GM04504 (cell line): ENCODE results near the gene ZFP91.

Experiments used
- DNase-seq: peaks from one replicate; pipeline ENCODE4 v3.0.0-alpha.2; 2012; ENCODE audit warnings: low read depth

ZFP91 gene

GRCh38 chr11:58629857-58630256 is 51.0 kb downstream of the ZFP91 start:
- peak; percentile 17 for DNase-seq

DNA sequence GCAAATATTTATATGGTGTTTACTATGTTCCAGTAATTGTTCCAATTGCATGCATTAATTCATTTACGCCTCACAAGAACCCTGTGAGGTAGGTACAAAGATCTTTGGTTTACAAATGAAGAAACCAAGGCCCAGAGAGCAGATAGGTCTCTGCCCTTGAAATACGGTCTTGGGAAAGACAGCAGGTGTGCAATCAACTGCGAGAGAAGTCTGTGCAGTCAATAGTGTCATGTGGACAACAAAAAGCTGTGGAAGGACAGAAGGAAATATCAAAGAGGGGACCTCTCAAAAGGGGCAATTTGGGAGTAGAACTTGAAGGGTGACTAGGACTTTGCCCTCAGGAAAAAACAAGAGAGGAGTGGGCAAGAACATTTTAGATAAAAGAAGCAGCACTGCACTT is 52.5 kb downstream of the ZFP91 start:
- DNase-seq = no peak

- DNase-seq = no peak
Measured at GRCh38 chr11:58632510-58632909, 53.6 kb downstream of the ZFP91 start.

GRCh38 chr11:58636587-58636986 is 57.7 kb downstream of the ZFP91 start:
- DNase-seq = no peak

DNA sequence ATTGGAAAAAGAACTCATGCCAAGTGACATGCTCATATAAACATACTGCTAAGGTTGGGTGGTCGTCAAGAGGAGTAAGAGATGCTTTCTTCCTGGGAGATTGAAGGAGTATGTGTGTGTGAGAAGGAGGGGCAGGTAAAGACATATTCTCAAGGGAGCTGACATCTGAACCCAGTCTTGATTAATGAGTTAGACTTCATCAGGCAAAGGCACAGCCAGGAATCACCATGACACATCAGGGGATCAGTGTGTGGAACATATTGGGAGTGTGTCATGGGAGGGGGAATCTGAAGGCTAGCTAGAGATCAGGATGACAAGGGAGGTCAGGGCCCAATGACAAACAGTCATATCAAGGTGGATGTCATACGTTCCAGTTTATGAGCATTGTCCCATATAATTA is 58.5 kb downstream of the ZFP91 start:
- DNase-seq = no peak

DNA sequence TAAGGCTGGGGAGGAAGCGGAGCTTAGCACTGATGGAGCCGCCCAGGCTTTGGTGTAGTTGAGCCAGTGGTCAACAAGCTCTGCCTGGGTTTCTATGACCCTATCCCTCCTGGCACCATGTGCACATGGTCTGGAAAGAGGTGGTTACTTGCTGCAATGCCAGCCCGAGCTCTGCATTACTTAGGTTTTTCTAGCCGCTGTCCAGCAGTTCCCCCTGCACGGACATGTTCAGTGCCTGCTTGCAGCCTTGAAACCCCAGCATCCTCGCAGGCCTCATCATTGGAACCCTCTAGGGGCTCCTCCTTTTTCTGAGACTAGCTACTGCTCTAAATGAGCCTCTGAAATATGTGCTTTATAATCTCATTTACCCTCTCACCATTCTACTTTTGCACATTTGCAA is 60.2 kb downstream of the ZFP91 start:
- no peak for DNase-seq

GRCh38 chr11:58639669-58640068 is 60.8 kb downstream of the ZFP91 start:
- DNase-seq = no peak

DNA sequence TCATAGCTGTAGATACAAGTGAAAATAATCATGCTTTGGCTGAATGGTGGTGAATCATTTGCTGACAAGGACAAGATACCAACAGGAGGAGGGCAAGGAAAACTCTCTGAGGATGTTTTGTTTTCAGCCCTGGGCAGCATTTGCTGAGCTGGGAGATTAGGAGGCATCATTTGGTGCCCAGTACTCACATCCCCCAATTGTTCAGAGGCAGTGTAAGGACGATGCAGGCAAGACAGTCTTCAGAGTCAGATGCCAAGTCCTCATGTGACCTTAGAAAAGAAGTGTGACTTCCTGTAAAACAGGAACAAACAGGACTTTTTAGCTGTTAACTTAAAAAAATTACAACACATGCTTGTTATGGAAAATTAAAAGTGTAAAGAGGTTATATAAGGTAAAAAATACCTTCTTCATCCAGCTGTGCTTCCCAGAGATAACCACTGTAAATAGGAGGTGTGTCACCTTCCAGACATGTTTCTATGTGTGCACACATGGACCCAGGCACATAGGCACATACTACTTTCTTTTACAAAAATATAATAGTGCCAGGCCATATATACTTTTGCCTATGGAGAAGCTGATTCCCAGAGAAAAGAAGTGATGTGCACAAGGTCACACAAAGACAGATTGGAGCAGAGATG is 61.6 kb downstream of the ZFP91 start:
- no peak for DNase-seq

DNA sequence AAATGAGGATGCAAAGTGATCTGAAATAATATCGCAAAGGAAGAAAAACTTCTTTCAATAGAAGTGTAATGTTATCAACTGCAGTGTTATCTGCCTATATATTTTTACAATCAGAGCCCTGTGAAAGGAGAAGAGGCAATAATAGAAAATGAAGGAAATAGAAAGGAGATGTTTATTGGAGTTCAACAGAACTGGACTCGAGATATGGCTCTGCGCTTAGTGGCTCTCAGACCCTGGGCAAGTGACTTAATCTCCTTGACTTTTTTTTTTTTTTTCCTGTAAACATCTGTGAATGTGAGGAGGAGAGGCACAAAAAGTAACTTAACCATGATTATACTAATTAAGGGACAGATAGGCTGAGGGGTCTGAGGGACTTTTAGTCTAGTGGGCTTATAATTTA is 62.5 kb downstream of the ZFP91 start:
- DNase-seq = no peak

DNA sequence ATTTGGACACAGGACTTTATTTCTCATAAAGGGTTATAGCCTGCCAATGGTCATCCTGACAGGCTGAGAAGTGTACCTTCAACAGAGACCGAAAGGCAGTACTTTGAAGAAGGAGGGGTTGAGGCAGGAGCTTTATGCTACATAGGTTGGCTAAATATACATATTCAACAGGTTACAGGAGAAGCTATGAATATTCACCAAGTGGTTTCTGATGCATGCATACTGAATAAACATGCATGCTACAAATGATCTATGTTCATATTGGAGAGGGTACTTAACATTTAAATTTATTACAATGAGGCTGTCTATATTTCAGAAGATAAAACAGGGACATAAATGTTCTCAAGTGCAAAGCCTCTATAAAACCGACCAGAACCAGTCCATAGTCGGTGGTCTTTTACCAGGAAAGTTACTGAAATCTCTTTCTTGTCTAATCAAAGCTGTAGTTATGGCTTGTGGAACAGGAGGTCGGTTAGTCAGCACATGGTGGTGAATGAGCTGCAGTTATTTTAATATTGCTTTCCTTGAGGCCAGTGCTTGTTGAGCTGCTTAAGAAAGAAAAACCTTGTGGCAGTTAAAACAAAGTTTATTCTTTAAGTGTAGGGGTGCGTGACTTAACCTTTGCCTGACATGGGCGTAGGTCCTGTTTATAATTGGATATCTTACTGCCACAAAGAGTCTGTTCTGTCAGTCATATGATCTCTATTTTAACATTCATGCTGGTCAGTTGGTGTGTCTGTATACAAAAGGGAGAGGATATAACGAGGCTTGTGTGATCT is 63.1 kb downstream of the ZFP91 start:
- DNase-seq = no peak

DNA sequence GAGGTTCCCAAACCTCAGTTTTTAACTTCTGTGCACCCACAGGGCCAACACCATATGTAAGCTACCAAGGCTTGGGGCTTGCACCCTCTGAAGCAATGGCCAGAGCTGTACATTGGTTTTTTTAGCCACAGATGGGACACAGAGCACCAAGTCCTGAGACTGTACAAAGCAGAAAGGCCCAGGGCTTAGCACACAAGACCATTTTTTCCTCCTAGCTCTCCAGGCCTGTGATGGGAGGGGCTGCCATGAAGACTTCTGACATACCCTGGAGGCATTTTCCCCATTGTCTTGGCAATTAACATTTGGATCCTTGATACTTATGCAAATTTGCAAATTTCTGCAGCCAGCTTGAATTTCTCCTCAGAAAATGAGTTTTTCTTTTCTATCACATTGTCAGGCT is 67.0 kb downstream of the ZFP91 start:
- DNase-seq = no peak

GRCh38 chr11:58647141-58647699 is 68.4 kb downstream of the ZFP91 start:
- no peak for DNase-seq

DNA sequence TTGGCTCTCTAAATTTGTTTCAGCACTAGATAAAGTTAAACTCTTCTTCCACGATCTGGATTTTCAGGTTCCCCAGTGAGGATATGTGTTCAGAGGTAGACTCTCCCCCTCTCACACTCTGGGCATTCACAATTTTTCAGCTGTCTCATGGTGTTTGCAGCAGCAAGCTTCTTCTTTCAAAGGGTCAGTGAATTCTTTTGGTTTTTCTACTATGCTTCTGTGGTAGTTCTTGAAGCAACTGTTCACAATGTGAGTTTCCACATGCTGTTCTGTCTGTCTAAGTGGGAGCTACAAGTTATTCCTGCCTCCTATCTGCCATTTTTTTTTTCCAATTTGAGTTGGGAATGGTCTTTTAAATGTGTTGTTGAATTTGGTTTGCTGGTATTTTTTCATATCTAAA is 69.0 kb downstream of the ZFP91 start:
- DNase-seq = no peak

DNA sequence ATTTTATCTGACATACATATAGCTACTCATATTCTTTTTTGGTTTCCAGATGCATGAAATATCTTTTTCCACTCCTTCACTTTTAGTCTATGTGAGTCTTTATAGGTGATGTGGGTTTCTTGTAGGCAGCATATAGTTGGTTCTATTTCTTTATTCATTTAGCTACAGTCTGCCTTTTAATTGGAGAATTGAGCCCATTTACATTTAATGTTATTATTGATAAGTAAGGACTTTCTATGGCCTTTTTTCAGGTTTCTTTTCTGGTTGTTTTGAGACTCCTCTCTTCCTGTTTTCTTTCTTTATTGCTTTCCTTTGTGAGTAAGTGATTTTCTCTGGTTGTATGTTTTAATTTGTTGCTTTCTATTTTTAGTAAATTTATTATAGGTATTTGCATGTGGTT is 70.8 kb downstream of the ZFP91 start:
- DNase-seq = no peak

- no peak for DNase-seq
Measured at GRCh38 chr11:58650496-58650895, 71.6 kb downstream of the ZFP91 start.

GRCh38 chr11:58652726-58653280 is 73.9 kb downstream of the ZFP91 start:
- no peak for DNase-seq

GRCh38 chr11:58654079-58654907 is 75.4 kb downstream of the ZFP91 start:
- DNase-seq = peak; percentile 29

DNA sequence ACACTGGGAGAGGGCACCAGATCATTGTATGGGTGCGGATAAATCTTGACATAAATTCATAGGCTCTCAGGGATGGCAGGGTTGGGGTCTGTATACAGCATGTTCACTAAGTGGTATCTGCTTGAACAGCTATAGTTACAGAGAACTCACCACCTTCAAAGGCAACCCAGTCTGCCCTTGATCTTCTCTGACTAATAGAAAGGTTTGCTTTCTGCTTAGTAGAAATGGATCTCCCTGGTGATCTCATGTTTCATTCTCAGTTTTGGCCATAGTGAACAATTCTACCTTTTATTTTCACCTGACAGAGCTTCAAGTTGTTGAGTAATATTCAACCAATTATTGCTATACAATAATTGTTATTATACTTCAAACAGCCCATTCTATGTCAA is 76.0 kb downstream of the ZFP91 start:
- DNase-seq = no peak

DNA sequence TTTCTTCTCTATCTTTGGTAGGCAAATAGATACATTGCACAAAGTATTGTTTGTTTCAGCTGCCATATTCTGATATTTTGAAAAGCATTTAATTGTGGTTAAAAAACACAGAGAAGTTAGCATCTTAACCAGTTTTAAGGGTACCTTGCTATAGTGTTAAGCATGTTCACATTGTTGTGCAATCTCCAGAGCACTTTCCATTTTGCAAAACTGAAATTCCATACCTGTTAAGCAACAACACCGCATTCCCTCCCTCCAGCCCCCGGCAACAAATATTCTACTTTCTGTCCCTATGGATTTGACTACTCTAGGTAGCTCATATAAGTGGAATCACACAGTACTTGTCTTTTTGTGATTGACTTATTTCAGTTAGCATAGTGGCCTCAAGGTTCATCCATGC is 77.5 kb downstream of the ZFP91 start:
- no peak for DNase-seq

DNA sequence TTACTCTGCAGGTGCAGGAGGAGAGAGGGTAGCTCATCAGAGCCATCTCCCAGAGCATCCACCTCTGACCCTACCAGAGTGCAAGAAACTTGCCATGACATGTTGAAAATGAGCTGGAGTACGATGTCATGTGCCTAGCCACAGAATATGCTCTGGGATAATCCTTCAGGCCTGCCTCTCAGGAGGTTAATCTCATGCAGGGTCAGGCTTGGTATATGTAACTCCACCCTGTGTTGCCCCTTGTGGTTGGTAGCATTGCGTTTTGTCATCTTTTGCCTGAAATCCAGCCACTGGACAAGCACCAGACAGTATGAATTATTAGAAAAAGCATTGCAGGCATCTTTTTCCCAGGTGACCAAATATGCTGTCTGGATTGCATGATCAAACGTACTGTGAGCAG is 79.8 kb downstream of the ZFP91 start:
- no peak for DNase-seq

GRCh38 chr11:58659404-58659803 is 80.5 kb downstream of the ZFP91 start:
- DNase-seq = no peak

- DNase-seq = no peak
Measured at GRCh38 chr11:58659910-58660570, 81.2 kb downstream of the ZFP91 start.
